SJCRH30 (cell line): ENCODE results near the gene CDCP1. TPM values are rescaled to one million over a fixed set of nuclear protein-coding genes. Genes with fewer than 3 reads are reported as not detected.

Experiments used
- DNase-seq, 2 experiments: peaks; one replicate each; pipeline ENCODE4 v3.0.0-alpha.2; 2015 to 2020
- H3K27ac ChIP-seq: fragments of 250-450 bp; sonication (Bioruptor Pico); 2 replicates; pipeline ENCODE4 v1.5.1; 2020; ENCODE audit warnings: mild to moderate bottlenecking, moderate library complexity
- H3K27me3 ChIP-seq: fragments of 250-450 bp; sonication (Bioruptor Pico); 2 replicates; pipeline ENCODE4 v1.5.1; 2020; ENCODE audit warnings: mild to moderate bottlenecking, moderate library complexity
- H3K36me3 ChIP-seq: fragments of 250-450 bp; sonication (Bioruptor Pico); 2 replicates; pipeline ENCODE4 v1.5.1; 2020; ENCODE audit warnings: mild to moderate bottlenecking, moderate library complexity
- H3K4me1 ChIP-seq: fragments of 250-450 bp; sonication (Bioruptor Pico); 2 replicates; pipeline ENCODE4 v1.5.1; 2020; ENCODE audit warnings: mild to moderate bottlenecking, moderate library complexity
- H3K4me3 ChIP-seq: fragments of 250-450 bp; sonication (Bioruptor Pico); 2 replicates; pipeline ENCODE4 v1.5.1; 2020; ENCODE audit warnings: mild to moderate bottlenecking, moderate library complexity
- H3K9me3 ChIP-seq: fragments of 250-450 bp; sonication (Bioruptor Pico); replicated peaks from 2 replicates; pipeline ENCODE4 v1.5.1; 2020; ENCODE audit warnings: mild to moderate bottlenecking, moderate library complexity
- total RNA-seq: library from RNA; depleted of rRNA; stranded (reverse); fragments of >200 nt; shearing (Covaris generic); gene quantifications from 2 replicates; pipeline ENCODE4 v1.2.3, GENCODE V29; 2014

CDCP1 gene
- total RNA-seq, 1 experiment from 2014 or later: not detected

GRCh38 chr3:45180051-45180450 lies 33.9 kb upstream of the CDCP1 start:
- Histone ChIP-seq H3K9me3 (no peaks in the 10 kb centered on the region), H3K36me3 (no peaks in the 10 kb centered on the region), H3K4me3 (no peak overlapping the region), H3K4me1 (peaks cover 21% of the 10 kb centered on the region), H3K27ac (no peak overlapping the region), H3K27me3 (no peaks in the 10 kb centered on the region)
- no peak for DNase-seq

GRCh38 chr3:45179163-45179562 lies 33.0 kb upstream of the CDCP1 start:
- H3K9me3 ChIP-seq: no peaks in the 10 kb centered on the region
- no peaks in the 10 kb centered on the region for H3K36me3 ChIP-seq
- no peaks in the 10 kb centered on the region for H3K27me3 ChIP-seq
- H3K4me3 ChIP-seq: no peak overlapping the region
- DNase-seq: peak; percentile 44 to 57
- H3K27ac ChIP-seq: no peak overlapping the region
- H3K4me1 ChIP-seq: peaks cover 21% of the 10 kb centered on the region

- Histone ChIP-seq H3K4me3 (no peak overlapping the region), H3K9me3 (no peaks in the 10 kb centered on the region), H3K27ac (peak overlapping the region; percentile 20; the same call in 1 of the 2 replicates), H3K36me3 (no peaks in the 10 kb centered on the region), H3K27me3 (no peaks in the 10 kb centered on the region), H3K4me1 (peaks cover 21% of the 10 kb centered on the region)
- DNase-seq: peak; percentile 82 to 88
Measured at GRCh38 chr3:45178183-45179023, 32.2 kb upstream of the CDCP1 start.

- peaks cover 15% of the 10 kb centered on the region for H3K4me1 ChIP-seq
- H3K27me3 ChIP-seq: no peaks in the 10 kb centered on the region
- no peak overlapping the region for H3K27ac ChIP-seq
- no peaks in the 10 kb centered on the region for H3K9me3 ChIP-seq
- no peaks in the 10 kb centered on the region for H3K36me3 ChIP-seq
- H3K4me3 ChIP-seq: no peak overlapping the region
- DNase-seq: no peak
Measured at GRCh38 chr3:45176912-45177311, 30.7 kb upstream of the CDCP1 start.

- no peak overlapping the region for H3K27ac ChIP-seq
- no peak for DNase-seq
- no peaks in the 10 kb centered on the region for H3K36me3 ChIP-seq
- H3K9me3 ChIP-seq: no peaks in the 10 kb centered on the region
- H3K27me3 ChIP-seq: no peaks in the 10 kb centered on the region
- H3K4me3 ChIP-seq: no peak overlapping the region
- H3K4me1 ChIP-seq: peaks cover 16% of the 10 kb centered on the region
Measured at GRCh38 chr3:45174234-45174633, 28.1 kb upstream of the CDCP1 start.

GRCh38 chr3:45173776-45174175 lies 27.6 kb upstream of the CDCP1 start:
- DNase-seq: no peak
- no peaks in the 10 kb centered on the region for H3K9me3 ChIP-seq
- no peak overlapping the region for H3K4me3 ChIP-seq
- H3K4me1 ChIP-seq: peaks cover 11% of the 10 kb centered on the region
- no peaks in the 10 kb centered on the region for H3K36me3 ChIP-seq
- H3K27ac ChIP-seq: no peak overlapping the region
- no peaks in the 10 kb centered on the region for H3K27me3 ChIP-seq

- H3K9me3 ChIP-seq: no peaks in the 10 kb centered on the region; the same call in 1 of the 2 replicates
- peaks cover 22% of the 10 kb centered on the region for H3K4me1 ChIP-seq
- H3K36me3 ChIP-seq: no peaks in the 10 kb centered on the region
- no peaks in the 10 kb centered on the region for H3K27me3 ChIP-seq
- no peak for DNase-seq
- H3K4me3 ChIP-seq: no peak overlapping the region
- H3K27ac ChIP-seq: no peak overlapping the region
Measured at GRCh38 chr3:45171283-45171682, 25.1 kb upstream of the CDCP1 start.

- Histone ChIP-seq H3K36me3 (no peaks in the 10 kb centered on the region), H3K9me3 (no peaks in the 10 kb centered on the region; the same call in 1 of the 2 replicates), H3K27me3 (no peaks in the 10 kb centered on the region), H3K4me3 (no peak overlapping the region), H3K4me1 (peaks cover 23% of the 10 kb centered on the region), H3K27ac (no peak overlapping the region)
- no peak for DNase-seq
Measured at GRCh38 chr3:45170096-45170495, 23.9 kb upstream of the CDCP1 start.

- H3K4me3 ChIP-seq: no peak overlapping the region
- H3K9me3 ChIP-seq: no peaks in the 10 kb centered on the region; the same call in 1 of the 2 replicates
- peaks cover 23% of the 10 kb centered on the region for H3K4me1 ChIP-seq
- DNase-seq: no peak
- H3K36me3 ChIP-seq: no peaks in the 10 kb centered on the region
- H3K27ac ChIP-seq: no peak overlapping the region
- H3K27me3 ChIP-seq: no peaks in the 10 kb centered on the region
Measured at GRCh38 chr3:45169125-45169904, 23.1 kb upstream of the CDCP1 start.

- Histone ChIP-seq H3K4me3 (no peak overlapping the region), H3K27ac (no peak overlapping the region), H3K27me3 (no peaks in the 10 kb centered on the region), H3K9me3 (no peaks in the 10 kb centered on the region; the same call in 1 of the 2 replicates), H3K36me3 (no peaks in the 10 kb centered on the region), H3K4me1 (peaks cover 23% of the 10 kb centered on the region)
- no peak for DNase-seq
Measured at GRCh38 chr3:45168451-45168850, 22.3 kb upstream of the CDCP1 start.

- peak; percentile 92 for DNase-seq
- Histone ChIP-seq H3K27ac (peak overlapping the region; percentile 74), H3K4me1 (peaks cover 23% of the 10 kb centered on the region), H3K36me3 (no peaks in the 10 kb centered on the region), H3K27me3 (no peaks in the 10 kb centered on the region), H3K4me3 (peak overlapping the region; percentile 30), H3K9me3 (no peaks in the 10 kb centered on the region; the same call in 1 of the 2 replicates)
Measured at GRCh38 chr3:45167011-45167911, 21.1 kb upstream of the CDCP1 start.

- DNase-seq: no peak
- Histone ChIP-seq H3K27ac (peak overlapping the region; percentile 74), H3K4me1 (peaks cover 23% of the 10 kb centered on the region), H3K9me3 (no peaks in the 10 kb centered on the region; the same call in 1 of the 2 replicates), H3K36me3 (no peaks in the 10 kb centered on the region), H3K4me3 (no peak overlapping the region), H3K27me3 (no peaks in the 10 kb centered on the region)
Measured at GRCh38 chr3:45166321-45166879, 20.2 kb upstream of the CDCP1 start.

- Histone ChIP-seq H3K4me1 (peaks cover 23% of the 10 kb centered on the region), H3K9me3 (no peaks in the 10 kb centered on the region; the same call in 1 of the 2 replicates), H3K27me3 (no peaks in the 10 kb centered on the region), H3K4me3 (no peak overlapping the region), H3K27ac (no peak overlapping the region), H3K36me3 (no peaks in the 10 kb centered on the region)
- no peak for DNase-seq
Measured at GRCh38 chr3:45165497-45166283, 19.5 kb upstream of the CDCP1 start.
